GM19238 (cell line): Measurements from ENCODE around the gene CCL25.
A peak's percentile ranks its signal among the peaks of the same experiment; 100 is the strongest.

Source experiments
- DNase-seq: peaks from one replicate; pipeline ENCODE4 v3.0.0; 2011; ENCODE audit warnings: low spot score; ENCODE audit not compliant: insufficient read length

CCL25 gene

GRCh38 chr19:8045872-8046568 is 6.5 kb upstream of the CCL25 start:
- no peak for DNase-seq

- DNase-seq = no peak
Observed at GRCh38 chr19:8046569-8047165, 5.9 kb upstream of the CCL25 start.

GRCh38 chr19:8050274-8051096 is 2.1 kb upstream of the CCL25 start:
- peak; percentile 83 for DNase-seq

- no peak for DNase-seq
Observed at GRCh38 chr19:8054169-8054568, 1.6 kb downstream of the CCL25 start.

- no peak for DNase-seq
Observed at GRCh38 chr19:8056533-8056932, 4.0 kb downstream of the CCL25 start.

- DNase-seq = no peak
Observed at GRCh38 chr19:8057545-8058270, 5.1 kb downstream of the CCL25 start.

GRCh38 chr19:8064911-8065874 is 12.6 kb downstream of the CCL25 start:
- no peak for DNase-seq

GRCh38 chr19:8065875-8066261 is 13.3 kb downstream of the CCL25 start:
- DNase-seq = no peak

DNA sequence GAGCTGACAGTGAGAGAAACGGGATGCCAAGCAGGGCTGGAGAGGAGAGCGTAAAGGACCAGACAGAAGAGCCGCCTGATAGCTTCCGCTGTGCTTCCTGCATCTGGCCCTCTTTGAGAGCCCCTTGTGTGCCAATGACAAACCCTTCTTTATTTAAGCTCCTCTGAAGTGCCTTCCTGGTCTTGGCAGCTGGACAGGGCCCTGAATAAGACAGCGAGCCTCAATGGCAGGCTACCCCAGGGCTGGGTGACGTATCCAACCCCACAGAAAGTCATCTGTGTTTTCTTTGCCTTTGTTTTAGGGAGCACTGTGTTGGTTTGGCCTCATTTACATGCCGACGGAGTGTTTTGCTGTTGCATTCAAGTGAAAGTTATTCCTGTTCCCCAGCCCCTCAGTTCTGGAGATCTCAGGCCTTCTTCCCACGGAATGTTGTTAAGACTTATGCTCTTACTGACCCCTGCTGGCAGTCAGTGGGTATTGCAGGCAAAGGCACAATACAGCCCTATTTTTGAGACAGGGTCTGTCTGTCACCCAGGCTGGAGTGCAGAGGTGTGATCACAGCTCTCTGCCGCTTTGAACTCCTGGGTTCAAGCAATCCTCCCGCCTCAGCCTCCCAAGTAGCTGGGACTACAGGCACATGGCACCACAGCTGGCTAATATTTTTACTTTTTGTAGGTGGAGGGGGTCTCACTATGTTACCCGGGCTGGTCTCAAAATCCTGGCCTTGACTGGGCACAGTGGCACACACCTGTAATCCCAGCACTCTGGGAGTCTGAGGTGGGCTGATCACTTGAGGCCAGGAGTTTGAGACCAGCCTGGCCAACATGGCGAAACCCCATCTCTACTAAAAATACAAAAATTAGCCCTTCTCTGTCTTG is 16.8 kb downstream of the CCL25 start:
- DNase-seq = no peak

- no peak for DNase-seq
Observed at GRCh38 chr19:8071912-8072311, 19.4 kb downstream of the CCL25 start.

DNA sequence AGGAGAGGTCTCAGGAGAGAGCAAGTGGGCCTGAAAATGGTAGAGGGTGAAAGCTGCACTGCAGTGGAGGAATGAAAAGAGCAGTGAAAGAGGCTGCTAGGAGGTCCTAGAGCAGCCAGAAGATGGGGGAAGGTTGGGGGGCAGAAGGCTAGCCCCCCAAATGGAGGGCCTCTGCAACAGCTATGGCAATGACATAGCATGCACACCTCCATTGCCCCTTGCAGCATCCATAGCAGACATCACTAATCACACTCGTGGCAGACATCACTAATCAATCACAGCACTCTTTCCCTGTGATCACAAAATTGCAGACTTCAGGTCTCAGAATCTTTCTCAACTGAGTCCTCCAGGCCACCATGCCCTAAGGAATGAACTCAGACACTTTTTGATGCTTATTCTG is 21.9 kb downstream of the CCL25 start:
- no peak for DNase-seq

DNA sequence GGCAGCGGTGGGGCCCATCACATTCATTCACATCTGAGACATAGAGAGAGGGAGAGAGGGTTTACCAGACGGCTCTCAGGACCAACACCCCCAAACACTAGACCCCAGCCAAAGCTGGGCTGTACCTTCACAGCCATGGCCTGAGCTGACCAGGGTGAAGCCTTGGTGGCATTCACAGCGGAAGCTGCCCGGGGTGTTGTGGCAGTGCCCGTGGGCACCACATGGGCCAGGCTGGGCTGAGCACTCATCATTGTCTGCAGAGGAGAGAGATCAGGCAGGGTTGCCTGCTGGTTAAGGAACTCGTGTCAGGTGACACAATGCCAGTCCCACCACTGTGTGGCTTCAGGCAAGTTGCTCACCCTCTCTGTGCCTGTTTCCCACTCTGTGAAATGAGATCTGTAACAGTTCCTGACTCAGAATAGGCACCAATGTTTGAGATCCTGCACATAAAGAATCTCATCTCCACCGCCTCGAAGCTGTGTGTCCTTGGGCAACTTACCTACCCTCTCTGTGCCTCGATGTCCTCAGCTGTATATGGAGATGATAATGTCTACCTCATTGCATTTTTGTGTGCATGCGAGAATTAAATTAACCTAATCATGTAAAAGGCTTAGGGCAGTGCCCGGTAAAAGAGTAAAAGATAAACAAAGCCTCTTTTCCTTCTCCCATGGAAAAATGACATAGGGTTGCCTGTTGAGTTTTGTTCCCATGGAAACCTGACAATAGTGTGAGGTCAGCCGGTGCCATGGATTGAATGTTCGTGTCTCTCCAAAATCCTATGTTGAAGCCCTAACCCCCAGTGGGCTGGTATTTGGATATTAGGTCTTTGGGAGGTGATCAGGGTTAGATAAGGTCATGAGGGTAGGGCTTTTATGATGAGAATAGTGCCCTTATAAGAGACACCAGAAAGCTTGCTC is 22.9 kb downstream of the CCL25 start:
- DNase-seq = no peak

DNA sequence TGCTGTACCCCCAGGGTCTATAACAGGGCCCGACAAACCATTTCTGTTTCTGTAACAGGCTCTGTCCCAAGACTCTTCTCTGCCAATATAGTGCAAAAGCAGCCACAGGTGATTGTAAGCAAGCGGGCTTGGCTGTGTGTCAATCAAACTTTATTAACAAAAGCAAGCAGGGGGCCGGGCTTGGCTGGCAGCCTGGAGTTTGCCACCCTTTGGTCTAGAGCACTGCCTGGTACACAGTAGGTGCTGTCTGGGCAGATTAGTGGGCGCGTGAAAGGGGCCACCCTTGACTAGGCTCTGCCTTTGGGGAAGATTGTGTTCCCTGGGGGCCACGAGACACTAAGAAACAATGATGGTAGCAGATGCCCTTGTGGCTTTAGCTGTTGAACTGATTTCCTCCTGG is 27.4 kb downstream of the CCL25 start:
- no peak for DNase-seq

DNA sequence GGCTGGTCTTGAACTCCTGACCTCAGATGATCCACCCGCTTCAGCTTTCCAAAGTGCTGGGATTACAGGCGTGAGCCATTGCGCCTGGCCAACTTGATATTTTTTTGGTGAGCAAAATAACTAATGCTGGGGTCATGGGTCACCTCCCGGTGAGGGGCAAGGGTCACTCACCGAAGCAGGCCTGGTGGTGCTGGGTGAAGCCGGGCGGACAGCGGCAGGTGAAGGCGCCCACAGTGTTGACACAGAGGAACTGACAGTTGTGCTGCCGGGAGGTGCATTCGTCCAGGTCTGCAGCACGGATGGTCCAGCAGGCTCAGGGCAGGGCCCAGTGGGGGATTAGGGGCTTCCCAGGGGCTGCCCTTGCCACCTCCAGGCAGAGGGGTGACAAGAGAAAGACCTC is 28.3 kb downstream of the CCL25 start:
- no peak for DNase-seq

- no peak for DNase-seq
Observed at GRCh38 chr19:8081569-8082550, 29.3 kb downstream of the CCL25 start.

GRCh38 chr19:8083141-8083540 is 30.6 kb downstream of the CCL25 start:
- no peak for DNase-seq

- DNase-seq = no peak
Observed at GRCh38 chr19:8084152-8084551, 31.6 kb downstream of the CCL25 start.
